ENCODE data around the gene TMEM236. TPM values are rescaled to one million over a fixed set of nuclear protein-coding genes. Genes with fewer than 3 reads are reported as not detected.

The TMEM236 gene
- total RNA-seq, 1 donor from 2014 or later = 0.09 TPM

DNA sequence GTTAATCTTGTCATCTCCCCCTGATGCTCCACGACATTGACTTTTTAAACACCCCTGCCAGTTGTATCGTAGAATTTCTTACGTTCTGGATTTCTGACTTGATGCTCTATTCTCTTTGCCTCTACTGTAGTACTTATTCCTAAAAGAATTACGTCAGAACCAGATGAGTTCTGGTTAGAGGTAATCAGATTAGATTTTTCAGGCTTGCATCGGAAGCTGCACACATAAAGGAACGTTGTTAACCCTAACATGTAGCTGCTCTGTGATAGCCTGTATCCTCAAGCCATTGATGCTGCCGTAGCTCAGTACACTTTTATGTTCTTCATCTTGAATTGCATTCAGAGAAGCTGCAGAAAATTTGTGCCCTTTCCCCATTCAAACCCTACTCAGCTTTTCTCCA lies 26.3 kb upstream of the TMEM236 start:
- POLR2A ChIA-PET = no interaction called here
- Mint-ChIP-seq H3K9me3 (no peaks in the 10 kb centered on the region), H3K4me1 (no peaks in the 10 kb centered on the region), H3K4me3 (no peak overlapping the region), H3K27ac (no peak overlapping the region), H3K36me3 (ENCODE audit: low read depth) (peaks cover 19% of the 10 kb centered on the region), H3K27me3 (no peaks in the 10 kb centered on the region)
- TF ChIP-seq, protein P1, sequence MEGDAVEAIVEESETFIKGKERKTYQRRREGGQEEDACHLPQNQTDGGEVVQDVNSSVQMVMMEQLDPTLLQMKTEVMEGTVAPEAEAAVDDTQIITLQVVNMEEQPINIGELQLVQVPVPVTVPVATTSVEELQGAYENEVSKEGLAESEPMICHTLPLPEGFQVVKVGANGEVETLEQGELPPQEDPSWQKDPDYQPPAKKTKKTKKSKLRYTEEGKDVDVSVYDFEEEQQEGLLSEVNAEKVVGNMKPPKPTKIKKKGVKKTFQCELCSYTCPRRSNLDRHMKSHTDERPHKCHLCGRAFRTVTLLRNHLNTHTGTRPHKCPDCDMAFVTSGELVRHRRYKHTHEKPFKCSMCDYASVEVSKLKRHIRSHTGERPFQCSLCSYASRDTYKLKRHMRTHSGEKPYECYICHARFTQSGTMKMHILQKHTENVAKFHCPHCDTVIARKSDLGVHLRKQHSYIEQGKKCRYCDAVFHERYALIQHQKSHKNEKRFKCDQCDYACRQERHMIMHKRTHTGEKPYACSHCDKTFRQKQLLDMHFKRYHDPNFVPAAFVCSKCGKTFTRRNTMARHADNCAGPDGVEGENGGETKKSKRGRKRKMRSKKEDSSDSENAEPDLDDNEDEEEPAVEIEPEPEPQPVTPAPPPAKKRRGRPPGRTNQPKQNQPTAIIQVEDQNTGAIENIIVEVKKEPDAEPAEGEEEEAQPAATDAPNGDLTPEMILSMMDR (IDR thresholded peaks at IDR 0.05) = no peak
- intact Hi-C loops (cut with micrococcal nuclease) = no loop called here
- ATAC-seq (ENCODE audit: low read depth) (no peak), DNase-seq (no peak)
- CTCF ChIA-PET = no interaction called here

DNA sequence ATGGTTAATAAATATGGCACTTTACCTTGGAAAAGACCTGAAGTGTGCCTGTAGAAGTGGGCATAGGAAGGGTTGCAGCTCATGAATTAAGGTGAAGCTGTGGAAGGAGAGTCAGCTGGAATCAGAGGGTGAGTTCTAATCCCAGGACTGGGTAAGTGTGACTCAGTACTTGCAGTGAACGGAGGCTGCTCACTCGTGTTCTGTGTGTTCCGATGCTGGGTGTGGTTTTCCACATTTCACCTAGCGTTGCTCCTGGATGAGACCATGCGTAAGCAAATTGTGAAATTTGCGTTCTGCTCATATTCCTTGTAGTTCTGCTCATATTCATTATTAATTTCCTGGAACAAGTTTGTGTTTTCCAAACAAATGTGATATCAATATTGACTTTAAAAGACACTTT lies 22.4 kb upstream of the TMEM236 start:
- Mint-ChIP-seq H3K27me3 (no peaks in the 10 kb centered on the region), H3K4me1 (no peaks in the 10 kb centered on the region), H3K27ac (no peak overlapping the region), H3K9me3 (no peaks in the 10 kb centered on the region), H3K36me3 (ENCODE audit: low read depth) (no peaks in the 10 kb centered on the region), H3K4me3 (no peak overlapping the region)
- no peak for ATAC-seq (ENCODE audit: low read depth)
- DNase-seq = no peak
- POLR2A ChIA-PET = no interaction called here
- intact Hi-C loops (cut with micrococcal nuclease) = no loop called here
- CTCF ChIA-PET = no interaction called here
- TF ChIP-seq, protein P1 (IDR thresholded peaks at IDR 0.05) = no peak

DNA sequence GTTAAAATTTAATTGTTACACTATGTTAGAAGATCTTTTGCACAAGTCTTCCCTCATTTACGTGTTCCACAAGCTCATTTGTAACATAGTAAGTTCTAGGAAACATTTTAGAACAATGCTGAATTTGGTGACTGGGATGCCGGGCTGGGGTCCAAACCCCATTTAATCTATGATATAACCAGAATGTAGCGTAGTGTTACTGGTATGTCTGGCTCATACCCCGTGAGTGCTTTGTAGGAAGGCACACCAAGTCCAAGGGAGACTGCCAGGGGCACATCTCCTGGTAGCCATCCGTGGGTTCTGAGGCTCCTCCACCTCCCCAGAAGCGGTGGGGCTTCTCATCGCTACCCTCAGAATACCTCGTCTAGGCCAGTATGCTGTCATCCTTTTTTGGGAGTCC lies 21.3 kb upstream of the TMEM236 start:
- ATAC-seq (ENCODE audit: low read depth) = no peak
- Mint-ChIP-seq H3K4me3 (no peak overlapping the region), H3K9me3 (no peaks in the 10 kb centered on the region), H3K4me1 (no peaks in the 10 kb centered on the region), H3K36me3 (ENCODE audit: low read depth) (no peaks in the 10 kb centered on the region), H3K27ac (no peak overlapping the region), H3K27me3 (no peaks in the 10 kb centered on the region)
- intact Hi-C loops (cut with micrococcal nuclease) = no loop called here
- TF ChIP-seq, protein P1 (IDR thresholded peaks at IDR 0.05) = no peak
- ChIA-PET POLR2A (no interaction called here), CTCF (no interaction called here)
- no peak for DNase-seq

DNA sequence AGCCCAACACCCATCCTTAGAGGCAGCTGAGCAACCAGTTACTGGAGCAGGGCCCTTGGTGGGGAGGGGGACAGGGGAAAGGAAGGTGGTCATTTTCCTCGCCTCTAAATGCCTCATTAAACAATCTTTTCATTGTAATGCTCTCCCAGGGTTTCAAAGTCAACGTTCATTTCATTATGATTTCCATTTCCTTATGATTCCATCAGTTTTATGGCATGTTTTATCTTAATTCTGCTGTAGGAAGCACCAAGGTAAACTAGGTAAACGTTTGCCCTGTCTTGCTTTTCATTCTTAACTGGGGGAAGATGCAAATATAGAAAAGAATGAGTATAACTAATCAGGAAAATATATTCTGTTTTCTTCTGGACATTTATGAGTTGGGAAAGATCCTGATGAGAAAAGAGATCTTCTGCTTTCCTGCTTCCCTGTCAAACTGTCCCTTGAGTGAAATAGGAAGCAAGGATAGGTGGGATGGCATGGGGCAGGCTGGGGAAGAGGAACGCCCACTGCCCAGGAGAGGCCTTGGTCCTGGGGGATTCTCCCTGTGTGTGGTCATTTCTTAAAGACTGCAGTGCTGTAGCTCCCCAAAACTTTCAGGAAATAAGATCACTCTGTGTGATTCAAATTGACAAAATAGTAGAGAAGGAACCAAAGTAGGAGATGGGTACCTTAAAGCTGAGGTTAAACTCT lies 20.5 kb upstream of the TMEM236 start:
- TF ChIP-seq, protein P1 (IDR thresholded peaks at IDR 0.05) = no peak
- CTCF ChIA-PET = no interaction called here
- POLR2A ChIA-PET = no interaction called here
- H3K4me3 Mint-ChIP-seq = no peak overlapping the region
- no peak for ATAC-seq (ENCODE audit: low read depth)
- H3K27ac Mint-ChIP-seq = no peak overlapping the region
- no peaks in the 10 kb centered on the region for H3K36me3 Mint-ChIP-seq (ENCODE audit: low read depth)
- intact Hi-C loops (cut with micrococcal nuclease) = no loop called here
- no peaks in the 10 kb centered on the region for H3K9me3 Mint-ChIP-seq
- H3K4me1 Mint-ChIP-seq = no peaks in the 10 kb centered on the region
- DNase-seq = no peak
- no peaks in the 10 kb centered on the region for H3K27me3 Mint-ChIP-seq

DNA sequence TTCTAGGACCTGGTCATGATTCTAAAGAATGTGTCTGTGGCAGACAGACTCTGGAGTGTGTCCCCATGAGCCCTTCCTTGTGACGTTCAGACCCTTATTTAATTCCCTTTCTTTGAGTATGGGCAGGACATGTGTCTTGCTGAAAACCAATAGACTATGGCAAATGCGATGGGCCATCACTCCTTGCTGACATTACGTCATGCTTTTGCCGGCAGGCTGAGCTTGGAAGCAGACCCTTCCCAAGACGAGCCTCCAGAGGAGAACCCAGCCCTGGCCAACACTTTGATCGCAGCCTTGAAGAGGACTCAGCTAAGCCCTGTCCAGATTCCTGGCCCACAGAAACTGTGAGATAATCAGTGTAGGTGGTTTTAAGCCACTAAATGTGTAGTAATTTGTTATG lies 18.4 kb upstream of the TMEM236 start:
- Mint-ChIP-seq H3K36me3 (ENCODE audit: low read depth) (no peaks in the 10 kb centered on the region), H3K4me1 (no peaks in the 10 kb centered on the region), H3K27ac (no peak overlapping the region), H3K27me3 (no peaks in the 10 kb centered on the region), H3K4me3 (no peak overlapping the region), H3K9me3 (no peaks in the 10 kb centered on the region)
- ATAC-seq (ENCODE audit: low read depth) = no peak
- intact Hi-C loops (cut with micrococcal nuclease) = no loop called here
- ChIA-PET POLR2A (no interaction called here), CTCF (interaction anchor here (0.6 kb wide), 1 partner anchor 205 kb away, joined by 3 read pairs; no protein-coding TSS in a partner anchor)
- no peak for DNase-seq
- TF ChIP-seq, protein P1 (IDR thresholded peaks at IDR 0.05) = no peak
